ENCODE results near the gene HDAC1.
A peak's percentile ranks its signal among the peaks of the same experiment; 100 is the strongest.
"Not testable (repeated sequence)": the region's sequence is repeated elsewhere in the genome, so short reads cannot be mapped to it uniquely, and the experiment has no call there.

The HDAC1 gene

GRCh38 chr1:32350785-32351398 is 59.0 kb downstream of the HDAC1 start:
- DNase-seq = peak; percentile 85

- peak; percentile 95 for DNase-seq
These were observed 59.7 kb downstream of the HDAC1 start for GRCh38 chr1:32351399-32352238.

- DNase-seq = no peak
These were observed 60.4 kb downstream of the HDAC1 start for GRCh38 chr1:32352239-32352745.

- DNase-seq = no peak
These were observed 61.0 kb downstream of the HDAC1 start for GRCh38 chr1:32352831-32353383.

- DNase-seq = no peak
These were observed 61.5 kb downstream of the HDAC1 start for GRCh38 chr1:32353431-32353830.

GRCh38 chr1:32353886-32354570 is 62.1 kb downstream of the HDAC1 start:
- DNase-seq = no peak

GRCh38 chr1:32355778-32356177 is 63.9 kb downstream of the HDAC1 start:
- not testable (repeated sequence) for DNase-seq

- DNase-seq = no peak
These were observed 64.6 kb downstream of the HDAC1 start for GRCh38 chr1:32356478-32356877.

GRCh38 chr1:32357614-32358013 is 65.7 kb downstream of the HDAC1 start:
- no peak for DNase-seq

GRCh38 chr1:32358435-32358834 is 66.6 kb downstream of the HDAC1 start:
- no peak for DNase-seq

- no peak for DNase-seq
These were observed 69.4 kb downstream of the HDAC1 start for GRCh38 chr1:32361308-32361673.

- no peak for DNase-seq
These were observed 70.0 kb downstream of the HDAC1 start for GRCh38 chr1:32361674-32362473.

- no peak for DNase-seq
These were observed 70.8 kb downstream of the HDAC1 start, which contains the start of the genes FAM229A and TSSK3 for GRCh38 chr1:32362474-32363313. TSS of gene FAM229A (minus strand) at chr1:32362485. CDS start at chr1:32362091, 394 bp downstream. TSS of gene TSSK3 (plus strand) at chr1:32362539. CDS start at chr1:32362702, 163 bp downstream.

- no peak for DNase-seq
These were observed 71.8 kb downstream of the HDAC1 start for GRCh38 chr1:32363713-32364112.

GRCh38 chr1:32364836-32365235 is 73.0 kb downstream of the HDAC1 start:
- no peak for DNase-seq

GRCh38 chr1:32365445-32365844 is 73.6 kb downstream of the HDAC1 start:
- DNase-seq = no peak

GRCh38 chr1:32367912-32368635 is 76.2 kb downstream of the HDAC1 start:
- DNase-seq = no peak

GRCh38 chr1:32372149-32372756 is 80.4 kb downstream of the HDAC1 start:
- DNase-seq = no peak

GRCh38 chr1:32373996-32374592 is 82.2 kb downstream of the HDAC1 start:
- no peak for DNase-seq

- no peak for DNase-seq
These were observed 84.3 kb downstream of the HDAC1 start for GRCh38 chr1:32376199-32376598.
